ENCODE measurements around the gene MAFF.

GRCh38 chr22:38262051-38262795 is 60.4 kb downstream of the MAFF start:
- TF ChIP-seq POLR2AphosphoS5 (IDR thresholded peaks at IDR 0.05; ENCODE audit: low read depth, low read length) = no peak
- no peak for TF ChIP-seq CTCF (IDR thresholded peaks at IDR 0.05)
- no peak for TF ChIP-seq REST (IDR thresholded peaks at IDR 0.05; ENCODE audit: insufficient read depth in 1 of 2, low read depth in 2 of 2, low read length in 1 of 2)
- TF ChIP-seq TCF7L2 (IDR thresholded peaks at IDR 0.05; ENCODE audit: low read depth, low read length) = no peak
- no peak for TF ChIP-seq SIN3A (IDR thresholded peaks at IDR 0.05; ENCODE audit: borderline replicate concordance, insufficient read depth, low read depth, low read length)

All from Panc1 (cell line).